ENCODE data around the gene ARMCX5. TPM values are rescaled to one million over a fixed set of nuclear protein-coding genes. Genes with fewer than 3 reads are reported as not detected.

Gene ARMCX5
- polyA plus RNA-seq, 3 donors = 5.2 to 10.6 (median 5.4) TPM

GRCh38 chrX:102627640-102628039 is 28.3 kb downstream of the ARMCX5 start:
- no peaks in the 10 kb centered on the region for H3K27me3 ChIP-seq (ENCODE audit: control insufficient read depth in 2 of 2, insufficient read depth in 2 of 2, low read length in 2 of 2)
- H3K27me3 Mint-ChIP-seq (ENCODE audit: low read depth in 3 of 3) = no peaks in the 10 kb centered on the region
- no CpG with 5 or more reads among the region's 1 CpG for WGBS (ENCODE audit: insufficient coverage)
- no peak for DNase-seq
- peaks cover 0 to 11% of the 10 kb centered on the region in 2 donors for H3K36me3 Mint-ChIP-seq
- no peaks in the 10 kb centered on the region for H4K20me1 ChIP-seq (ENCODE audit: insufficient read depth, low read length)
- no peak overlapping the region for H3K4me2 ChIP-seq (replicated peaks; ENCODE audit: extremely low read depth, low read length, poor library complexity, severe bottlenecking)
- no peak overlapping the region for H3K9ac ChIP-seq (ENCODE audit: insufficient read depth, low read length, poor library complexity, severe bottlenecking)
- H3K9me3 Mint-ChIP-seq = peaks cover 0 to 5% (median 1%) of the 10 kb centered on the region in 7 donors
- no peak overlapping the region for H3K4me3 Mint-ChIP-seq
- H3K36me3 ChIP-seq (replicated peaks in 1 of 2; ENCODE audit: control insufficient read depth in 1 of 2, insufficient read depth in 2 of 2, low read length in 2 of 2) = no peaks in the 10 kb centered on the region
- no peaks in the 10 kb centered on the region for H3K4me1 Mint-ChIP-seq
- H3K79me2 ChIP-seq (ENCODE audit: insufficient read depth, low read length) = no peaks in the 10 kb centered on the region
- no peak overlapping the region for H3K27ac ChIP-seq (ENCODE audit: low read depth in 1 of 2, low read length in 2 of 2)
- H3K27ac Mint-ChIP-seq = no peak overlapping the region
- no peaks in the 10 kb centered on the region for H3K9me3 ChIP-seq (replicated peaks in 1 of 2; ENCODE audit: control insufficient read depth in 1 of 2, insufficient read depth in 1 of 2, low read length in 2 of 2)
- H2AFZ ChIP-seq (ENCODE audit: insufficient read depth, low read depth, low read length, poor library complexity, severe bottlenecking) = no peak overlapping the region
- TF ChIP-seq CTCF (IDR thresholded peaks at IDR 0.05) = no peak
- H3K4me1 ChIP-seq (ENCODE audit: control insufficient read depth in 1 of 2, insufficient read depth in 2 of 2, low read length in 2 of 2) = no peaks in the 10 kb centered on the region
- intact Hi-C loops (cut with micrococcal nuclease) = no loop called here
- H3K4me3 ChIP-seq (replicated peaks in 1 of 3; ENCODE audit: low read depth in 2 of 3, low read length in 3 of 3) = no peak overlapping the region

GRCh38 chrX:102637561-102637960 is 38.2 kb downstream of the ARMCX5 start:
- intact Hi-C loops (cut with micrococcal nuclease) = no loop called here
- H3K4me3 Mint-ChIP-seq = no peak overlapping the region
- peaks cover 0 to 7% (median 2%) of the 10 kb centered on the region in 7 donors for H3K9me3 Mint-ChIP-seq
- Histone ChIP-seq H3K9me3 (replicated peaks in 1 of 2; ENCODE audit: control insufficient read depth in 1 of 2, insufficient read depth in 1 of 2, low read length in 2 of 2) (no peaks in the 10 kb centered on the region), H4K20me1 (ENCODE audit: insufficient read depth, low read length) (no peaks in the 10 kb centered on the region), H3K9ac (ENCODE audit: insufficient read depth, low read length, poor library complexity, severe bottlenecking) (no peak overlapping the region), H3K27ac (ENCODE audit: low read depth in 1 of 2, low read length in 2 of 2) (no peak overlapping the region), H3K4me2 (replicated peaks; ENCODE audit: extremely low read depth, low read length, poor library complexity, severe bottlenecking) (no peak overlapping the region), H3K36me3 (replicated peaks in 1 of 2; ENCODE audit: control insufficient read depth in 1 of 2, insufficient read depth in 2 of 2, low read length in 2 of 2) (no peaks in the 10 kb centered on the region), H2AFZ (ENCODE audit: insufficient read depth, low read depth, low read length, poor library complexity, severe bottlenecking) (no peak overlapping the region), H3K27me3 (ENCODE audit: control insufficient read depth in 2 of 2, insufficient read depth in 2 of 2, low read length in 2 of 2) (no peaks in the 10 kb centered on the region), H3K79me2 (ENCODE audit: insufficient read depth, low read length) (no peaks in the 10 kb centered on the region), H3K4me3 (replicated peaks in 1 of 3; ENCODE audit: low read depth in 2 of 3, low read length in 3 of 3) (no peak overlapping the region), H3K4me1 (ENCODE audit: control insufficient read depth in 1 of 2, insufficient read depth in 2 of 2, low read length in 2 of 2) (no peaks in the 10 kb centered on the region)
- peaks cover 0 to 1% (median 1%) of the 10 kb centered on the region in 3 donors for H3K27me3 Mint-ChIP-seq (ENCODE audit: low read depth in 3 of 3)
- peaks cover 5 to 14% of the 10 kb centered on the region in 2 donors for H3K36me3 Mint-ChIP-seq
- no peak for DNase-seq
- peaks cover 5% of the 10 kb centered on the region for H3K4me1 Mint-ChIP-seq
- no peak overlapping the region for H3K27ac Mint-ChIP-seq
- TF ChIP-seq CTCF (IDR thresholded peaks at IDR 0.05) = no peak
- WGBS (ENCODE audit: insufficient coverage) = no CpG with 5 or more reads among the region's 1 CpG
